COLO829 (cell line): ENCODE measurements around the gene PCDH1.
A peak's percentile ranks its signal among the peaks of the same experiment; 100 is the strongest.

Source experiments
- DNase-seq: peaks from one replicate; pipeline ENCODE4 v3.0.0; 2012; ENCODE audit warnings: low spot score

Gene PCDH1

GRCh38 chr5:141873933-141874261 lies 4.3 kb downstream of the PCDH1 start:
- no peak for DNase-seq

- DNase-seq = no peak
These were observed 5.5 kb downstream of the PCDH1 start for GRCh38 chr5:141872496-141873356.

GRCh38 chr5:141871870-141872269 lies 6.3 kb downstream of the PCDH1 start:
- DNase-seq = no peak

- no peak for DNase-seq
These were observed 7.3 kb downstream of the PCDH1 start for GRCh38 chr5:141870871-141871270.

- no peak for DNase-seq
These were observed 8.0 kb downstream of the PCDH1 start for GRCh38 chr5:141870228-141870627.

GRCh38 chr5:141869514-141869913 lies 8.7 kb downstream of the PCDH1 start:
- no peak for DNase-seq

- DNase-seq = no peak
These were observed 9.2 kb downstream of the PCDH1 start for GRCh38 chr5:141869040-141869439.

- DNase-seq = no peak
These were observed 9.7 kb downstream of the PCDH1 start for GRCh38 chr5:141868541-141868940.

- DNase-seq = no peak
These were observed 10.6 kb downstream of the PCDH1 start for GRCh38 chr5:141867651-141868050.

- DNase-seq = no peak
These were observed 11.1 kb downstream of the PCDH1 start for GRCh38 chr5:141867139-141867538.

GRCh38 chr5:141866096-141866495 lies 12.1 kb downstream of the PCDH1 start:
- peak; percentile 87 for DNase-seq

- no peak for DNase-seq
These were observed 12.8 kb downstream of the PCDH1 start for GRCh38 chr5:141865406-141865805.

GRCh38 chr5:141864371-141865370 lies 13.5 kb downstream of the PCDH1 start:
- DNase-seq = no peak

GRCh38 chr5:141863569-141864178 lies 14.5 kb downstream of the PCDH1 start:
- no peak for DNase-seq

GRCh38 chr5:141862936-141863543 lies 15.2 kb downstream of the PCDH1 start:
- no peak for DNase-seq

- no peak for DNase-seq
These were observed 17.0 kb downstream of the PCDH1 start for GRCh38 chr5:141861194-141861593.

- DNase-seq = no peak
These were observed 20.0 kb downstream of the PCDH1 start for GRCh38 chr5:141858079-141858765.

- DNase-seq = no peak
These were observed 21.0 kb downstream of the PCDH1 start for GRCh38 chr5:141857226-141857625.

GRCh38 chr5:141856037-141856790 lies 22.0 kb downstream of the PCDH1 start:
- no peak for DNase-seq

GRCh38 chr5:141855265-141856036 lies 22.8 kb downstream of the PCDH1 start:
- DNase-seq = no peak
